Fibroblast of the conjunctiva (primary cell): ENCODE measurements around the gene RNF31.
A peak's percentile ranks its signal among the peaks of the same experiment; 100 is the strongest.

Experiments used
- DNase-seq: peaks from one replicate; pipeline ENCODE4 v3.0.0-alpha.2; 2010; ENCODE audit warnings: low read depth

The RNF31 gene

GRCh38 chr14:24182110-24182882 lies 35.0 kb downstream of the RNF31 start:
- no peak for DNase-seq

GRCh38 chr14:24183014-24183481 lies 35.8 kb downstream of the RNF31 start:
- no peak for DNase-seq

GRCh38 chr14:24184104-24184970 lies 37.0 kb downstream of the RNF31 start:
- DNase-seq = no peak

GRCh38 chr14:24185026-24185425 lies 37.7 kb downstream of the RNF31 start:
- no peak for DNase-seq

GRCh38 chr14:24185741-24186140 lies 38.4 kb downstream of the RNF31 start:
- no peak for DNase-seq

- no peak for DNase-seq
Observed at GRCh38 chr14:24186831-24187538, 39.7 kb downstream of the RNF31 start.

- no peak for DNase-seq
Observed at GRCh38 chr14:24187539-24187915, 40.2 kb downstream of the RNF31 start.

GRCh38 chr14:24188251-24189058 lies 41.2 kb downstream of the RNF31 start, which contains the start of gene IPO4:
TSS of gene IPO4 (minus strand) at chr14:24188816. CDS start at chr14:24188787, 29 bp downstream.
- peak; percentile 95 for DNase-seq

- DNase-seq = no peak
Observed at GRCh38 chr14:24189059-24189375, 41.7 kb downstream of the RNF31 start.

- no peak for DNase-seq
Observed at GRCh38 chr14:24189460-24189859, 42.2 kb downstream of the RNF31 start.

GRCh38 chr14:24190416-24190815 lies 43.1 kb downstream of the RNF31 start:
- DNase-seq = no peak

GRCh38 chr14:24192933-24193332 lies 45.6 kb downstream of the RNF31 start:
- no peak for DNase-seq

GRCh38 chr14:24194186-24194872 lies 47.0 kb downstream of the RNF31 start:
- no peak for DNase-seq

- DNase-seq = no peak
Observed at GRCh38 chr14:24194873-24195185, 47.5 kb downstream of the RNF31 start.

- peak; percentile 77 for DNase-seq
Observed at GRCh38 chr14:24195186-24196070, 48.1 kb downstream of the RNF31 start, which contains the start of gene TM9SF1. TSS of gene TM9SF1 (minus strand) at chr14:24195441. CDS start at chr14:24195019, 422 bp downstream.

- no peak for DNase-seq
Observed at GRCh38 chr14:24196071-24197055, 49.1 kb downstream of the RNF31 start.

GRCh38 chr14:24197056-24197450 lies 49.8 kb downstream of the RNF31 start:
- DNase-seq = no peak

- DNase-seq = no peak
Observed at GRCh38 chr14:24198814-24199524, 51.7 kb downstream of the RNF31 start.
